GM12874 (cell line): ENCODE results near the gene CRHR1.

ENCODE experiments used
- TF ChIP-seq, protein P1 (sequence below): IDR thresholded peaks from 2 replicates; pipeline ENCODE4 v1.5.1; 2011; ENCODE audit warnings: low read depth, mild to moderate bottlenecking, control low read depth, low read length, moderate library complexity; ENCODE audit not compliant: insufficient read depth

Gene CRHR1

DNA sequence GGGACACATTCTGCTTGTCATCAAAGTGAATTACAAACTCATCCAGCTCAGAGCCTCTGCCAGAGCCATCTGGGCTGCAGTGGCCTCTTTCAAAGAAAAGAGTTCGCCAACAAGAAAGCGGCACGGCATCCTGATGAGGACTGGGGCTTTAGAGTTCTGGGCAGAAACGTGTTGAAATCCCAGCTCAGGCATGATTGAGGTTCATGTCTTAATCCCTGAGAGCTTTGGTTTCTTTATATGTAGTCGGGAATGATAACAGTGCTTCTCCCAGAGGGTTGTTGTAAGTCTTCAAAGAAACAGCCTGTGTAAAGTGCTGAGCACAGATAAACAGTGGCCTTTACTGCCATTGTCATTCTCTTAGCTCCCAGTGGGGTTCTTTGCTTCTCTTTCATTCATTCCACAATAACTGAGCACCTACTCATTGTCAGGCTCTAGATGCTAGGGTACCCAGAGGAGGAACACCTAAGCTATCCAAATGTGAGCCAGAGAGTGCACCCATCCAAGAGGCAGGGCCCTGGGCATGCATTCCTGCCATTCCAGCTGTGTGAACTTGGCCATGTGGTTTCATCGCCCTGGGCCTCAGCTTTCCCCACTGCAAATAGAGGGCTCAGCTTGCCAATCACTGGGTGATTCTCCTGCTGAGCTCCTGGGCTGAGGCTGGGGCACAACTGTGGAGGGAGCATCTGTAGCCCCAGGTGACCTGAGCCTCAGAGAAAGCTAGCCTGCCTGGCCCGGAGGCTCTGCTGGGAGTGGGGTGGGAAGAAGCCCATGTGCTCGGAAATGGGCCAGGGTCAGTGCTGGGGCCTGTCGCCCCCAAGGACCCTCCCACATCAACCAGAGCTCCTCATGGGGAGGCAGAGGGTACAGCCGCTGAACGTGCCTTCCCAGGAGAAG lies 38.3 kb upstream of the CRHR1 start:
- TF ChIP-seq, protein P1, sequence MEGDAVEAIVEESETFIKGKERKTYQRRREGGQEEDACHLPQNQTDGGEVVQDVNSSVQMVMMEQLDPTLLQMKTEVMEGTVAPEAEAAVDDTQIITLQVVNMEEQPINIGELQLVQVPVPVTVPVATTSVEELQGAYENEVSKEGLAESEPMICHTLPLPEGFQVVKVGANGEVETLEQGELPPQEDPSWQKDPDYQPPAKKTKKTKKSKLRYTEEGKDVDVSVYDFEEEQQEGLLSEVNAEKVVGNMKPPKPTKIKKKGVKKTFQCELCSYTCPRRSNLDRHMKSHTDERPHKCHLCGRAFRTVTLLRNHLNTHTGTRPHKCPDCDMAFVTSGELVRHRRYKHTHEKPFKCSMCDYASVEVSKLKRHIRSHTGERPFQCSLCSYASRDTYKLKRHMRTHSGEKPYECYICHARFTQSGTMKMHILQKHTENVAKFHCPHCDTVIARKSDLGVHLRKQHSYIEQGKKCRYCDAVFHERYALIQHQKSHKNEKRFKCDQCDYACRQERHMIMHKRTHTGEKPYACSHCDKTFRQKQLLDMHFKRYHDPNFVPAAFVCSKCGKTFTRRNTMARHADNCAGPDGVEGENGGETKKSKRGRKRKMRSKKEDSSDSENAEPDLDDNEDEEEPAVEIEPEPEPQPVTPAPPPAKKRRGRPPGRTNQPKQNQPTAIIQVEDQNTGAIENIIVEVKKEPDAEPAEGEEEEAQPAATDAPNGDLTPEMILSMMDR = no peak

DNA sequence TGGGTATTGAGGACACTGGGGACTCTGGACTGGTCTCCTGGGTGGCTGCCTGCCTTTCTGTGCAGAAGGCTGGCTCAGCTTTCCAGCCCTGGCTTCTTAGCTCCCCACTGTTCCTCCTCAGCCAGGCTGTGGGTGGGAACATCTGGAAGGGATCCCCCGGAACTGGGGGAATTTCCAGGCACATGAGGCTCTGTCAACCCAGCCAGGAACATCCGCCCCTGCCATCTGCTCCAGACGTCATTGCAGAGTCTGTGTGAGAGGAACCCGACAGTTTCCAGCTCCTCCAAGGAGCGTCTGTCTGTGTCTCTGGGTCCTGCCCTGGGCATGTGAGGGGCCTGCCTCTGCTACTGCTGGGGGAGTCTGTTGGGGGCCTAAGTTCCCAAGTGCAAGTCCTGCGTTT lies 36.2 kb upstream of the CRHR1 start:
- TF ChIP-seq, protein P1 = no peak

DNA sequence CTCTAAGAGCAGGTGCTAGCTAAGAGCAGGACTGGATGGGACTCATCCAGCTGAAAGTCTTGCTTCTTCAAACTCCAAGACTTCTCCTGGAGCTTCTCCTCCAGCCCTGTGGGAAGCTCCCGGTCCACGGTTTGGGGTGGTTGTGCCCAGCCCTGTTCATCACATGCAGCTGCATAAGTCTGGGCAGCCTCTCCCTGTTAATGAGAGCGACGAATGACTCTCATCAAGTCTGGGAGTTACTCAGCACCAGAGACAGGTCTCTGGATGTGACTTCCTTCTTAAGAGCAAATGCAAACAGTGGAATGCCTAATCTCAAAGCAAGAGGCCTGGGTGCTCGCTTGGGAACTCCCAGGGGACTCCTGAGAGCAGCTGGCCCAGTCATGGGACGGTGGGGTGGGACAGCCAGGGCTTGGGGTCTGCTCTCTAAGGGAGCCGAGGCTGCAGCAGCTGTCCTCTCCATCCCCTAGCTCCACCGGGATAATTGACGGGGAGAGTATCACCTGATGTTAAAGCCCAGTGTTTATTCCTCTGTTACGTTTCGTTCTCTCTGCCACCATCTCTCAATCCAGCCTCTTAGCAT lies 35.3 kb upstream of the CRHR1 start:
- TF ChIP-seq, protein P1 = no peak

DNA sequence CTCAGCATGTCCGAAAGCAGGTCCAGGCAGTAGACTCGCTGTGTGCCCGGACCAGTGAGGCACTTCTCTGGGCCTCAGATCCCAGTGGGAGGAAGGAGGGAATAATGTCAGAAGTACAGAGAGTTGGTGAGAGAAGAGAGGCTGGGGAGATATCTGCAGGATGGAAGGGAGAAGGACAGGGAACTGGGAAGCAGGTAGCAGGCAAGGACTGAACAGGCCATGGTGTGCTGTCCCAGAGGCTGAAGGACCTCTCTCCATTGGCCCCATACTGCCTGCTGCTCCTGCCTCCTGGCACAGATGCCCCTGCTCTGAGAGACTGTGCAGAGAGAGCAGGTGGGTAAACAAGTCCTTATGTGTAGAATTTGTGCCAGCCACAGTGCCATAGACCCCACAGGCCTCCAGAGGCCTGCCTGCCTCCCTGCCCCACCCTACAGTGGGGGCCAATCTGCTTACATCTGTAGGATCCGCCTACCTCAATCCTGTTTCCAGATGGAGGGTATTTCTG lies 34.2 kb upstream of the CRHR1 start:
- TF ChIP-seq, protein P1 = no peak

DNA sequence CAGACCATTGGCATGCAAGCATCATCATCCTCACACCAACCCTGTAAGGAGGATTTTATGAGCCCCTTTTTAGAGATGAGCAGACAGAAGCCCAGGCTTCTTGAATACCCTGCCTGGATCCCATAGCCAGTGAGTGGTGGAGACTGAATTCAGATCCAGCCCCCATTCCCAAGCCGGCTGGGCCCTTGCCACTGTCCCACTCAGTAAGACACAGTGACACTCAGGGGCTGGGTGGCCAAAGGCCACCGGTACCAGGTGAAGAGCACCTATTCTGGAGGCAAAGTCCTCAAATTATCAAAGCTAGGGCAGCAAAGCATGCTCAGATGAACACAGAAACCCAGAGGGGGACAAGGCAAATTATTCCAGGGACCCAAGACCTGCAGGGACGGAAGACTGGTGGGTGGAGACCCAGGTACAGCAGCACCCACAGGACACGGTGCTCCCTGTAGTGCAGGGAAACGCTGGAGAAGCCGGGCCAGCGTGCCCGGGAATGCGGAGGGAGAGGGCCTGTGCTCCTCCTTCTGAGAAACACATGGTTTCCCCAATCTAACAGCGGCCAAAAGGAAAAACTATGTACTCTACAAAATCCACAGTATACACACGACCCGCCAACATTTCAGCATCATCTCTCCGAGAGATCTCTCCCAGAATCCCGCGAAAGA lies 33.2 kb upstream of the CRHR1 start:
- TF ChIP-seq, protein P1 = no peak

DNA sequence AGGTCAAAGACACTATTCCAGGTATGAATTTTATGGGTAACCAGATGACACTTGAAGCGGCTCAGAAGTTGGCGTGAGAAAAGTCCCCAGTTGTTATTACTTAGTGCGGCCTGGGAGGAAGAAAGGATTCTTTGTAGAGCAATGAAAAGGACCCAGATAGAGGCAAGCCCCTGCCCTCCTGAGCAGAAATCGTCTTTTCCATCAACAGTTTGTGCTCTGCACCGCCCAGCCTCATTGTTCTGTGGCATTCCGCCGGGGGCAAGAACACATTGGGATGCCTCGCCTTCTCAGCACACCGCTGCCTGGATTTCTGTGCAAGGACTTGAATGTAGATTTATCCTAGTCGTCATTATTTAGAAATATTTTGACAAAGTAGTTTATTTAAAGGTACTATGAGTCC lies 32.7 kb upstream of the CRHR1 start:
- TF ChIP-seq, protein P1 = no peak

DNA sequence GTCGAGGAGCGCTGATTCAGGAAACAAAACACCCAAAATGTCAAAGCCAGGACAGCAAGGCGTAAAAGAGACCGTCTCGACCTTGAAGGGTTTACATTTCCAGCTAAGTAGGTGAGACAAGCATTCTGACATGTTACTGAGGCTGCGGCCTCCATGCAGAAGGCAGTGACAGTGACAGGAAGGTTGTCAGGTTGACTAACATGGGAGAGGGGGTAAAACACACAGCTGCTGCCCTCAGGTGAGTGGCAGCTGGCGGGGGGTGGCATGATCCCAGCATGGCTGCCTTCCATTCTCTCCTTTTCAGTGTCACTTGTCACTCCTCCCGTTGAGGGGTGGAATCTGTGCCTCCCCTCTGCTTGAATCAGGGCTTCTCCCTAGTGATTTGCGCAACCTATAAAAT lies 31.9 kb upstream of the CRHR1 start:
- TF ChIP-seq, protein P1 = no peak
